K562 (cell line): ENCODE results near the gene BRMS1. TPM values are rescaled to one million over a fixed set of nuclear protein-coding genes. Genes with fewer than 3 reads are reported as not detected.

Source experiments
- AFF4 ChIP-seq: sonication (generic); formaldehyde crosslinking; IDR thresholded peaks from 2 replicates; pipeline ENCODE4 v1.8.0; 2023; ENCODE audit warnings: mild to moderate bottlenecking, missing genetic modification reagents
- ARID3A ChIP-seq: IDR thresholded peaks from 2 replicates; pipeline ENCODE4 v1.6.1; 2012; ENCODE audit warnings: low read depth, low read length, improper control_type of control experiment, borderline replicate concordance
- CHD2 ChIP-seq: IDR thresholded peaks from 2 replicates; pipeline ENCODE4 v1.6.1; 2011; ENCODE audit warnings: low read depth, low read length
- ETV6 ChIP-seq, 3 experiments: fragments of 150-350 bp in 1 of 3; sonication (generic) in 1 of 3; formaldehyde crosslinking in 1 of 3; IDR thresholded peaks; 2 replicates each; pipeline versions ENCODE4 v1.6.1 to v1.8.0; 2014 to 2022; ENCODE audit warnings: borderline replicate concordance in 2 of 3, low read depth in 2 of 3, antibody characterized with exemption in 1 of 3, low read length in 1 of 3, mild to moderate bottlenecking in 1 of 3, missing genetic modification reagents in 1 of 3
- FOXM1 ChIP-seq, 2 experiments: fragments of 450-650 bp in 1 of 2; sonication (generic) in 1 of 2; formaldehyde crosslinking in 1 of 2; IDR thresholded peaks; 2 replicates each; pipeline versions ENCODE4 v1.6.1 to v1.9.0; 2017 to 2022; ENCODE audit warnings: low read depth in 2 of 2, mild to moderate bottlenecking in 2 of 2, missing genetic modification reagents in 1 of 2, moderate library complexity in 1 of 2
- NR2C1 ChIP-seq, 2 experiments: fragments of 450-650 bp; IDR thresholded peaks; 2 replicates each; pipeline ENCODE4 v1.6.1; 2017; ENCODE audit warnings: mild to moderate bottlenecking in 2 of 2, antibody characterized with exemption in 1 of 2, inconsistent platforms in 1 of 2, missing compliant biosample characterization in 1 of 2, missing genetic modification characterization in 1 of 2
- PREB ChIP-seq: sonication (generic); formaldehyde crosslinking; IDR thresholded peaks from 2 replicates; pipeline ENCODE4 v1.8.1; 2023; ENCODE audit warnings: mild to moderate bottlenecking, missing genetic modification reagents
- PRMT5 ChIP-seq: sonication (generic); formaldehyde crosslinking; IDR thresholded peaks from 2 replicates; pipeline ENCODE4 v1.5.0; 2020; ENCODE audit warnings: missing genetic modification reagents
- SP1 ChIP-seq: sonication (generic); formaldehyde crosslinking; IDR thresholded peaks from 2 replicates; pipeline ENCODE4 v1.8.1; 2022; ENCODE audit warnings: mild to moderate bottlenecking, missing genetic modification reagents
- U2AF1 ChIP-seq: fragments of 200-400 bp; formaldehyde crosslinking; optimal IDR thresholded peaks from 2 replicates; pipeline ENCODE3; 2017; ENCODE audit warnings: mild to moderate bottlenecking, low read depth, low read length, moderate library complexity
- XRCC5 ChIP-seq: fragments of 200-400 bp; formaldehyde crosslinking; IDR thresholded peaks from 2 replicates; pipeline ENCODE4 v1.6.1; 2017; ENCODE audit warnings: low read depth, mild to moderate bottlenecking, low read length
- YY1 ChIP-seq, 3 experiments: IDR thresholded peaks; 2 replicates each; pipeline ENCODE4 v1.6.1; 2011; ENCODE audit warnings: low read length in 2 of 3, mild to moderate bottlenecking in 2 of 3, moderate library complexity in 2 of 3, borderline replicate concordance in 1 of 3, control low read depth in 1 of 3, low read depth in 1 of 3; ENCODE audit not compliant: insufficient read depth in 3 of 3, insufficient replicate concordance in 2 of 3, control insufficient read depth in 1 of 3, insufficient read length in 1 of 3; ENCODE audit errors: extremely low read depth in 1 of 3
- ZNF134 ChIP-seq: fragments of 250-450 bp; sonication (Bioruptor Pico); conservative IDR thresholded peaks from 2 replicates; pipeline ENCODE4 v1.4.0; 2020
- ZNF197 ChIP-seq: fragments of 200-800 bp; sonication (Bioruptor generic); IDR thresholded peaks from 2 replicates; pipeline ENCODE4 v1.6.1; 2016; ENCODE audit warnings: low read depth, missing genetic modification characterization, missing compliant biosample characterization
- ZNF668 ChIP-seq: fragments of 250-450 bp; sonication (Bioruptor Pico); IDR thresholded peaks from 2 replicates; pipeline ENCODE4 v1.8.0; 2022; ENCODE audit warnings: mild to moderate bottlenecking, inconsistent platforms
- polyA plus RNA-seq, 8 experiments: library from polyadenylated mRNA; depleted of rRNA in 4 of 8; stranded (reverse) in 5 of 8; unstranded in 3 of 8; fragments of >200 nt; fragmentation: Nextera tagmentation in 2 of 8; fragmentation: Illumina TruSeq in 1 of 8; extraction: Ambion mirVana in 2 of 8; extraction: Trizol in 1 of 8; gene quantifications; 2 replicates each; pipeline versions ENCODE4 v1.2.1 to v1.2.3, GENCODE V29; 2011 to 2014; ENCODE audit warnings: inconsistent platforms in 1 of 8, missing spikeins in 1 of 8
- total RNA-seq, 7 experiments: library from RNA; depleted of rRNA in 6 of 7; stranded (reverse); fragments of >200 nt in 6 of 7; fragmentation: Illumina TruSeq in 2 of 7; extraction: Trizol in 2 of 7; gene quantifications; 2 replicates each; pipeline versions ENCODE4 v1.2.1 to v1.2.3, GENCODE V29; 2011 to 2021; ENCODE audit warnings: low replicate concordance in 1 of 7
- TF ChIP-seq, protein P1 (sequence below): fragments of 450-650 bp; IDR thresholded peaks from 2 replicates; pipeline ENCODE4 v1.6.1; 2018; ENCODE audit warnings: mild to moderate bottlenecking, low read depth; ENCODE audit not compliant: partially characterized antibody

Gene BRMS1
- total and polyA plus RNA-seq, 9 of the 15 experiments (the other 6 are each of a cell fraction or from before 2014, with no cell fraction given), result 2.2 to 78.8 (median 33.4) TPM

GRCh38 chr11:66289548-66290329, 55.2 kb downstream of the BRMS1 start (continued):
- no peak for TF ChIP-seq PREB (CRISPR knock-in tag)
- TF ChIP-seq CHD2, result no peak
- TF ChIP-seq, protein P1, sequence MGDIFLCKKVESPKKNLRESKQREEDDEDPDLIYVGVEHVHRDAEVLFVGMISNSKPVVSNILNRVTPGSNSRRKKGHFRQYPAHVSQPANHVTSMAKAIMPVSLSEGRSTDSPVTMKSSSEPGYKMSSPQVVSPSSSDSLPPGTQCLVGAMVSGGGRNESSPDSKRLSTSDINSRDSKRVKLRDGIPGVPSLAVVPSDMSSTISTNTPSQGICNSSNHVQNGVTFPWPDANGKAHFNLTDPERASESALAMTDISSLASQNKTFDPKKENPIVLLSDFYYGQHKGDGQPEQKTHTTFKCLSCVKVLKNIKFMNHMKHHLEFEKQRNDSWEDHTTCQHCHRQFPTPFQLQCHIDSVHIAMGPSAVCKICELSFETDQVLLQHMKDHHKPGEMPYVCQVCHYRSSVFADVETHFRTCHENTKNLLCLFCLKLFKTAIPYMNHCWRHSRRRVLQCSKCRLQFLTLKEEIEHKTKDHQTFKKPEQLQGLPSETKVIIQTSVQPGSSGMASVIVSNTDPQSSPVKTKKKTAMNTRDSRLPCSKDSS, result no peak
- no peak for TF ChIP-seq NR2C1 (IDR thresholded peaks at IDR 0.05)
- peak; percentile 33; the same call in 1 of the 2 replicates for TF ChIP-seq NR2C1 (tag; IDR thresholded peaks at IDR 0.05)
- peak; percentile 68 for TF ChIP-seq AFF4 (CRISPR knock-in tag)
- peak; percentile 98 for TF ChIP-seq PRMT5 (CRISPR knock-in tag)
- TF ChIP-seq ZNF668, result no peak
- TF ChIP-seq FOXM1 (IDR thresholded peaks at IDR 0.05; ENCODE audit: low read depth), result no peak
- 0 out of 2 replicates have a peak, but pooled peaks have one; percentile 49 for TF ChIP-seq FOXM1 (CRISPR knock-in tag; IDR thresholded peaks at IDR 0.05; ENCODE audit: low read depth)
- no peak for TF ChIP-seq U2AF1
- TF ChIP-seq ARID3A, result no peak
- TF ChIP-seq ZNF134 (CRISPR knock-in tag), result peak; percentile 59; the same call in 1 of the 2 replicates
- no peak for TF ChIP-seq ETV6 (IDR thresholded peaks at IDR 0.05; ENCODE audit: borderline replicate concordance in 1 of 2, low read depth in 2 of 2, low read length in 1 of 2)
- 0 out of 2 replicates have a peak, but pooled peaks have one; percentile 70 for TF ChIP-seq ETV6 (CRISPR knock-in tag; IDR thresholded peaks at IDR 0.05; ENCODE audit: borderline replicate concordance)
- TF ChIP-seq ZNF197 (CRISPR knock-in tag), result 0 out of 2 replicates have a peak, but pooled peaks have one; percentile 85
- TF ChIP-seq XRCC5, result no peak
- peak; percentile 72; the same call in 1 of the 2 replicates for TF ChIP-seq SP1 (CRISPR knock-in tag)
- TF ChIP-seq YY1 (IDR thresholded peaks at IDR 0.05; ENCODE audit: borderline replicate concordance in 1 of 3, control insufficient read depth in 1 of 3, extremely low read depth in 1 of 3, insufficient read depth in 3 of 3, insufficient read length in 1 of 3, insufficient replicate concordance in 2 of 3, low read depth in 1 of 3, low read length in 2 of 3), result peak in 2 of 3 experiments; percentile 54 to 77
